Measurements from ENCODE around the gene AHI1.
"Not testable (repeated sequence)": the region's sequence is repeated elsewhere in the genome, so short reads cannot be mapped to it uniquely, and the experiment has no call there.

Gene AHI1

GRCh38 chr6:135251498-135252441 is 245.8 kb downstream of the AHI1 start:
- DNase-seq = no peak

- DNase-seq = no peak
Measured at GRCh38 chr6:135250751-135251497, 246.6 kb downstream of the AHI1 start.

- DNase-seq = no peak
Measured at GRCh38 chr6:135250234-135250633, 247.3 kb downstream of the AHI1 start.

- not testable (repeated sequence) for DNase-seq
Measured at GRCh38 chr6:135246412-135247012, 251.0 kb downstream of the AHI1 start.

GRCh38 chr6:135244805-135245204 is 252.7 kb downstream of the AHI1 start:
- no peak for DNase-seq

GRCh38 chr6:135243871-135244796 is 253.4 kb downstream of the AHI1 start:
- no peak for DNase-seq

GRCh38 chr6:135240711-135241110 is 256.8 kb downstream of the AHI1 start:
- DNase-seq = no peak

- DNase-seq = no peak
Measured at GRCh38 chr6:135236732-135237131, 260.8 kb downstream of the AHI1 start.

- DNase-seq = no peak
Measured at GRCh38 chr6:135236319-135236718, 261.2 kb downstream of the AHI1 start.

GRCh38 chr6:135235716-135236115 is 261.8 kb downstream of the AHI1 start:
- DNase-seq = no peak

GRCh38 chr6:135234492-135234780 is 263.1 kb downstream of the AHI1 start:
- no peak for DNase-seq

GRCh38 chr6:135233686-135234491 is 263.7 kb downstream of the AHI1 start:
- DNase-seq = no peak
